HG02884 (cell line): ENCODE results near the gene JPH3.

ENCODE experiments used
- ATAC-seq: cut with Tn5 transposase; IDR thresholded peaks from one replicate; pipeline ENCODE4 v1.9.1; 2021; ENCODE audit warnings: mild to moderate bottlenecking, moderate library complexity; ENCODE audit not compliant: unreplicated experiment

JPH3 gene

DNA sequence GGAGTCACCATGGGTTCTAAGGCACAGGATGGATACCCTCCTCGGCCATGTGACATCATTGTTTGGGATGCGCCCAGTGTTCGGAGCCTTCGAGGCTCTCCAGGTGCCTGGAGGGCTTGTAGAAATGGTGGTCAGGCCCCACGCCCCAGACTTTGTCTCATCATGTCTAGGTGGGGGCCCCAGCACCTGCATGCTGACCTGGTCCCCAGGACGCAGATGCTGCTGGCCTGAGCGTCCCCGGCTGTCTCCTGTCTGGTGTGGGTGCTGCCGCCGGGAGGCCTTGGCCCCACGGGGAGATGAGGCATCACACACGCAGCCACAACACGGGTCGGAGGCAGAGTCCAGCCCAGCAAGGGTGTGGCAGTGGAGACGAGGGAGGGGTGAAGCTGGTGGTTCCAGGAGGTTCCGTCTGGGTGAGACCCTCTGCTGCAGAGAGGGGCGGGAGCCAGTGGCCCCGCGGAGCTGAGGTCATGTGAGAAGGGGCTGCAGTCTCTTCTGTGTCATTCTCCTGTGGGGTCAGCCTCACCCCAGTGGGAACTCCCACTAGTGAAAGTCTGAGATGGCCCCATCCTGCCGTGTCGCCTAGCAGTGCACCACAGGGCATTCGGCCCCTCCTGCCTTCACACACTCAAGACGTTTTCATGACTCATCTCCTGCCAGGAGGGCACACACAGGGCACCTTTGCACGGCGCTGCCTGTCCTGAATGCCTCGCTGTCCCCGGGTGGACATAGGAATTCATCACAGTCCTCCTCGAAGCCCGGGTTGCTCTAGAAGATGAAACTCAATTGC lies 46.6 kb downstream of the JPH3 start:
- ATAC-seq: no peak

DNA sequence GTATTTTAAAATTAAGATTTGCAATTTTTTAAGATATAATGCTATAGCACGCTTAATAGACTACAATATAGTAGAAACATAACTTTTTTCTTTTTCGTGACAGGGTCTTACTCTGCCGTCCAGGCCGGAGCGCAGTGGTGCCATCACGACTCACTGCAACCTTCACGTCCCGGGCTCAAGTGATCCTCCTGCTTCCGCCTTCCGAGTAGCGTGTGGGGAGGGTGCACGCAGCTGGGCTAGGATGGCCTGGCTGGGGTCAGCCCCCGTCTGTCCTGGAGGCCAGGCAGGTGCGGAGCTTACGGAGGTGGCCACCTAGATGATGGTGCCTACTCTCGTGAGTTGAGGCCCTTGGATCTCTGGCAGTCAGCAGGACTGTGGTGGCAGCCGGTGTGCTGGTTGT lies 50.1 kb downstream of the JPH3 start:
- ATAC-seq: no peak

DNA sequence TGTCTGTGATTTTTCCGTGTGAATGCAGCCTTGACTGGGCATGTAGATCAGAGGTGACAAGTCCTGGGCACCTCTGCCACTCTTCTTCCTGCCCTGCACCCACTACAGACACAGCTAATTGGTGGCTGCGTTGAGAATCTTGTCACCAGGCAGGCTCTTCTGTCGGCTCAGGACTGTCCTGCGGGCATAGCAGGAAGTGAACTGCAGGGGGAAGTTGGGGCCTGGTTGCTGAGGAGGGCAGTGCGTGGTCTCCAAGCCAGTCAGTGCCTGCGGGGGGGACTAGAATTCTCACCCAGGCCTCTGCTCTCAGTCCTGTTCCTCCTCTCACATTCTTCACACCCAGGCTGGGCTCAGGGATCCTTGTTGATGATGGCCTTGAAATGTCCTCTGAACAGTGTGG lies 50.5 kb downstream of the JPH3 start:
- ATAC-seq: no peak

DNA sequence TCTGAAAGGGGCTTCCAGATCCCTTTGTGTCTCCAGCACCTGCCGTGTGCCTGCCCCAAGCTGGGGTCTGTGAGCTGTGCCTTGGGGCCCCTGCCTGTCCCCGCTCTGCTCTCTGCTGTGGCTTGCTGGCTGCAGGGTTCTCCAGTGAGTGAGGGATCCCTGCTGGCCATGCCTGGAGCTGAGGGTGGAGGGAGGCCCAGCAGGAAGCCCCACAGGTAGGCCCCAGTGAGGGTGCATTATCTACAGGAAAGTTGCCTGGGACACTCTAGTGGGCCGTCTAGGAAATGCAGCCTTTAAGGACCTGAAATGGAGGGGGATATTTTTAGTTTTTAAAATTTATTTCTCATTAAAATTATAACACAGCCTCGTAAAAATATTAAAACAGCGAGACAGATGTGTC lies 50.9 kb downstream of the JPH3 start:
- ATAC-seq: no peak

DNA sequence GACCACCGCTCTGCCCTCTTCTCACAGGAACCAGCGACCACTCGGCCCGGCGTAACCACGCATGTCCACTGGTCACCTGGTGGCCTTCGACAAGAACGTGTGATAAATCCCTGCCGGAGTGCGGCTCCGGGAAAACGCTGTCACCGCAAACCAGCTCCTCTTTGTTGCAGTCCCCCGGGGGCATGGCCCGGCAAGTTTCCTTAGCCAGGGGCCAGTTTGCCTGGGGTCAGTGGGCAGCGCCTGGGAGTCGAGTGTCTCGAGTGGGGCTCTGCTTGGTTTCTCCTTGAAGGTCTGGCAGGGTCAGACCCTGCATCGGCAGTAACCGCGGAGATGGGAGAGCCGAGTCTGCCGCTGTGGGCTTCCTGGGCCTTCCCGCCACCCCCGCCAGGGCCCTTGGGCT lies 52.5 kb downstream of the JPH3 start:
- no peak for ATAC-seq

DNA sequence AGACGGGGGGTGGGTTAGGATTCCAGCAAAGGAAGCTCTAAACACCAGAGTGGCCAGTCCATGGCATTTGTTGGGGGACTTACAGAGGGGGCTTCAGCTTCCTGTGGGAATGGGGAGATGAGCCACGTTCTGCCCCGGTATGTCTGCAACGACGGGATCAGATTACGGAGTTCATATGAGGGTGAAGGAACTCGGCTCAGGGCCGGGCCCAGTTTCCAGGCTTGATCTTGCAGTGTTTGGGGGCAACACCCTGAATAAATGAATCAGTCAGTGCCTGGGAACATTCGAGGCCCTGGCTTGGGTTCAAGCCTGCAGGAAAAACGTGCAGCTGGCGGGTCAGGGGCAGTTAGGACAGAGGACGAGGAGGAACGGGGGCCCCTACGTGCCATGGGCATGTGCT lies 54.0 kb downstream of the JPH3 start:
- ATAC-seq: no peak

DNA sequence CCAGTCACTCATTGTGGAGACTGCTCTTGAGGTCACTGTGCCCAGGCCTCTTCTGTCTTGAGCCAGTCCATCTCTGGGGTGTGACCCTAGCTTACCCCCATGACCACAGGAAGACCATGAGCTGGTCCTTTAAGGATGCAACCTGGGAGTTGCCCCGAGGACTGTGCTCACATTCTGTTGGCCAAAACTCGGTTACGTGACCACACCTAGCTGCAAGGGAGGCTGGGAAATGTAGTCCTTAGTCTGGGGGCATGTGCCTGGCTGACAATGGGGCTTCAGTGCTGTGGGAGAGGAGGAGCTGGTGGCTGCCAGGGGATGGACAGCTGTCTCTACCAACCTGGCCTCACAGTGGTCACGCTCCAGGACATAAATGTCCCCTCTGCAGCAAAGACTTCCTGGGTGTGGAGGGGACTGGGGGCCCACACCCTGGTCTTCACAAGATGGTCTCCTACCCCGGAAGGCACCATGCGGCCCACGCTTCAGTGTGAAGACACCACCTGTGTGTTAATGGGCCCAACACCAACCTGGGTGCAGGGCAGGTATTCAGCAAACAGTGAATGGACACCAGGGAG lies 55.4 kb downstream of the JPH3 start:
- no peak for ATAC-seq

DNA sequence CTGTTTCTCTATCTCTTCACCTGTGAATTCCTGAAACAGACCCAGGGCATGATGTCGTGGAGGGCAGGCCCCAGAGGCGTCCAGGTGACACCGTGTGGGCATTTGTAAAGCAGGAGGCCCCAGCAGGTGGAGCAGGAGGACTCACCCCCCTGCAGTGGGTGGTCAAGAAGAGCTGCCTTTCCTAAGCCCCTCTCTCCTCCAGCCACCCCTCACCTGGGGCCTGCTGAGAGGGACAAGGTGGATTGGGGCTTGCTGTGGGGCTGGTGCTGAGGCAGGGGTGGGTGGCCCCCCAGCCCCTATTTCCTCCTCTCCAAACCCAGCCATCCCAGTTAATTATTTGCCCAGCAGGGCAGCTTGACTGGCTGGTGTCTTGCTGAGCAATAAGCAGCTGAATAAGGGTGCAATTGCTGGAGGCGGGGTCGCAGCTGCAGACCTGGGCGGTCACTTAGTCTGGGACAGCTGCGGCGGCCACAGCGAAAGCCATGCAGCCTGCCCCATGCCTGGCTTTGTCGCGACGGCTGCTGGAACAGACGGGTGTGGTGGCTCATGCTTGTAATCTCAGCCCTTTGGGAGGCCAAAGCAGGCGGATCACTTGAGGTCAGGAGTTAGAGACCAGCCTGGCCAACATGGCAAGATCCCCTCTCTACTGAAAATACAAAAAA lies 56.4 kb downstream of the JPH3 start:
- no peak for ATAC-seq

DNA sequence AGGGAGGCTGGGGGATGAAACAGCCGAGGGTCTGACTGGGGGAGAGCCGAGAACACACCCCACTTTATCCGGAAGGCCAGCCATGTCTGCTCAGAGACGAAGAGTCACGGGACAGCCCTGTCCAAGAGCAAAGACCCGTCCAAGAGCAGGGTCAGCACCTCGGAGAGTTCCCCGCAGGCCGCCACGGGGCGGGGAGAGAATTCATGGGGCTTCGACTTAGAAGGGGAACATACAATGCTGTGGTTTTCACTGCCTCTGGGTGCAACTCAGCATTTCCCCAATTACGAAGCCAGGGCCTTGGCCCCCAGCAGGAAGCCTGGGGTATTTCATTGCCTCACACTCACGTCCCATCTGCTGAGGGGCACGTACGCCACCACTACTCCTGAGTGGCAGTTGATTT lies 59.3 kb downstream of the JPH3 start:
- no peak for ATAC-seq

DNA sequence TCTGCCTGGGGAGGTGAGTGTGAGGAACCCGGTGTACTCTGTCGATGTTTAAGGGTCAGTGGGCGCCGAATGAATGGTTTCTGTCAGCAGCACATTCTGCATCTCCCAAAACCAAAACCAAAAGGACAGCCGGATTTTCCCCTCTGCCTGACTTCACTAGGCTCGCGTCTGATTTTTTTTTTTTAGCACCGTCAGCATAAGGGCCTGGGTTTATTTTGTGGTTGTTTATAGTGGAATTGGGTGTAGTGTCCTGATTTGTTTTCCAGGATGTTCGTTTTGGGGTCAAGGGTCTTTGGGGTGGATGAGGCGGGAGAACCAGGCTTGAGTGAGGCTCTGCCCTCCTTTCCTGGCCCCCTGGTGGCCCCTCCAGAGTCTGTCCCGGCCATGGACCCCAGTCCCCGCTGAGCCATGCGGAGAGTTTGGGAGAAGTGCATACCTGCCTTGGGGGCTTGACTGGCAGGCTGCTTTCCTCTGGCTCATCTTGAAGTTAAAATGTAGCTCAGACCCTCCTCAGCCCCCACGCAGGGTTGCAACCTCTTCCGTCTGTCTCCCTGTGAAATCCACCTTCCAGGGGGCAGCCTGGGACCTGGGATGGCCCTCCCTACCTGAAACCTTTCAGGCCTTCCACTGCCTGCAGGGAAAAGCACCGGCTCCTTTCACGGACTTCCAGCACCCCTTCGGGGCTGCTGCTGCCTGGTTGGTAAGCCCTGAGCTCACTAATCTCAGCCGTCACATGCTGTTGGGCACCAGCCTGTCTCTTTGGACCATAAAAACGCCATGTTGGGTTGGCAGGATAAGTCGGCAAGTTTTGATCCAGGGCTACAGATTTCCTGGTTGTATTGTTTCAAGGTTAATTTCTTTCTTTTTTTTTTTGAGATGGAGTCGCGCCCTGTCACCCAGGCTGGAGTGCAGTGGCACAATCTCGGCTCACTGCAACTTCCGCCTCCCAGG lies 60.2 kb downstream of the JPH3 start:
- ATAC-seq: no peak

DNA sequence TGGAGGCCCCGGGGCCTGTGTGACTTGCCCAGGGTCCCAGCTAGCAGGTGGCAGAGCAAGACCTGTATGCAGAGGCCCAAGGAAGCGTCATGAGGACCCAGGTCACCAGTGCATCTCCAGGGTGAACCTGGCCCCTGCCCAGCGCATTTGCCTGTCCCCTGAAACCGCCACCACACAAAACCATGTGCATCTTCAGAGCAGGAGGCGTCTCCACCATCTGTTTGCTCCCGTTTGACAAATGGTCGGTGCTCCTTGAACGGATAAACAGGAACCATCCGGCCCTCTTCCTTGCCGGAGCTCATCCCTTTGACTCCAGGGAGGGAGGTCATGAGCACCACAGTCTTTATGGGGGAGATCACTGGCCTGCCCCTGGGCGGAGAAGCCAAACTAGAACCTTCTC lies 62.5 kb downstream of the JPH3 start:
- ATAC-seq: no peak

DNA sequence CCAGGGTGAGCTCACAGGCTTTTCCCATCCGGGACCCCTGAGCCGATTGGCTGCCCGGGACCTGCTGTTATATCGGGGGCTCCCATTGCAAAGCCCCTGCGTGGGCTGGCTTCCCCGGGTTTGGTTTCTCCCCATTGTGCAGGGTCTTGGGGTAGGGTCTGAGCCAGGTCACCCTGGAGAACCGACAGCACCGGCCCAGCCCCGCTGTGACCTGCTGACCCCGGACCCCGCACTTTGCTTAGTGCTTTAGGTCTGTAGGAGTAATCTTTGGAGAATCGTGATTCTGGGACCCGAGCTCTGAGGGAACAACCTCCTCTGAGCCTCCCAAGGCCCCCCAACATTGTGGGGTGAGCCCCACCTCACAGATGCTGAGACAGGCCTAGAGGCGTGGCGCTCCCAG lies 62.9 kb downstream of the JPH3 start:
- ATAC-seq: no peak

DNA sequence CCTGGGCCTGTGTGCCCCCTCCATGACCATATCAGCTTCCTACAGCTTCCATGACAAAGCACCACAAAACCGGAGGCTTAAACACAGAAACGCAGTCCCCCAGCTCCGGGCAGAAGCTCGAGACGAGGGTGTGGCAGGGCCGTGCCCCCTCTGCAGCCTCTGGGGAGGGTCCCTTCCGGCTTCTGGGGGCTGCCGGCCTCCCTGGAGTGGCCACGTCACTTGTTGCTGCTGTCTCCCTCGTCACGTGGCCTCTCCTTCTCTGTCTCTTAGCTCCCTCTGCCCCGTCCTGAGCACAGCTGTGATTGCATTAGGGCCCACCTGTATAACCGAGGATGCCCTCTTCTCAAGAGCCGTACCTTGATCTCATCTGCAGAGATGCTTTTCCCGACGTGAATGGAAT lies 64.6 kb downstream of the JPH3 start:
- ATAC-seq: no peak

DNA sequence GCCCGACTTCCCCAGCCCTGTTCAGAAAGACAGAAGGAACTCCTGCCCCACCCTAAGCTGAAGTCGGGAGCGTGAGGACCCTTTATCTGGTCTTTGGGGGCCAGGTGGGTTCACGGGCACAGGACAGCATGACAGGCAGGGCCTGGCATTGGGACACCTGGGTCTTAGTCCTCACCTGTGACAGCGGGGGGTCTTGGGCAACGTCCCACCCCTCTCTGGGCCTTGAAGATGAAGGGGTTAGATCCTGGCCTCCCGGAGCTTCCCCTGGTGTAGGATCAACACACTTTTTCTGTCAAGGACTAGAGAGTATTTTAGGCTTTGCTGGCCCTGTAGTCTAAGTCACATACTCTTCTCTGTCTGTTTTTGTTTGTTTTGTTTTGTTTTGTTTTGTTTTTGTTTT lies 65.1 kb downstream of the JPH3 start:
- ATAC-seq: no peak

DNA sequence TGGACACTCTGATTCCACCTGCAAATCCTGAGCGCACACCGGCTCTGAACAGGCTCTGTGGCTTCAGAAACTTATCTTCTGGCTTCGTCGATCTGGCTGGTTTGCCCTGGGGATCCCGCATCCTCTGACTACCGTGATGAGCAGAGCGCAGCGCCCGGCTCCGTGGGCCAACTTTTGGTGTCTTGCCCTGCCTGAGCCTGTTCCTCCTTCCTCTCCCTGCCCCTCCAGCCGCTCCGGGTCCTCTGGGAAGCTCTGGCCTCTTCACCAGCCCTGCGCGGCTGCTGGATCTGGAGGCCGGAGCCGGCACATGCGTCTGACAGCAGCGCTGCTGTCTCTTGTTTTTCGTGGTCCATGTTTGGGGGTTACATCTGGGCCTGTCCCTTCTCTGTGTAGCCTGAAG lies 65.6 kb downstream of the JPH3 start:
- no peak for ATAC-seq

DNA sequence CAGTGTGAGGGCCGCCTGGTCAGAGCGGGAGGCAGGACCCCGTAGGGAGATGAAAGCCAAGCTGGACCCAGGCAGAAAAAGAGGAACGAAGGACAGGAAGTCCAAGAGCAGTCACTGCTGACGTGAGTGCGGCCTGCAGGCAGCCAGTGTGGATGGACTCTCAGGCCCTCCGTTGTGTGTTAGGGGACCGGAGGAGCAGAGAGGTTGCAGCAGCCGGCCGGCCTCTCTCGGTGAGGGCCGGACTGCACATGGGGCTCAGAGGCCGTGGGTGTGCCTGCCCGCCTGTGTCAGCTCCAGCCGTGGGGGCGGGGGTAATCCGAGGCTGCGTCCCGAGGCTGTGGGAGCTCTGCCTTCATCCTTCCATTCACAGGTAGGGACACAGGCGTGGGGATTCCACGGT lies 67.4 kb downstream of the JPH3 start:
- ATAC-seq: no peak

DNA sequence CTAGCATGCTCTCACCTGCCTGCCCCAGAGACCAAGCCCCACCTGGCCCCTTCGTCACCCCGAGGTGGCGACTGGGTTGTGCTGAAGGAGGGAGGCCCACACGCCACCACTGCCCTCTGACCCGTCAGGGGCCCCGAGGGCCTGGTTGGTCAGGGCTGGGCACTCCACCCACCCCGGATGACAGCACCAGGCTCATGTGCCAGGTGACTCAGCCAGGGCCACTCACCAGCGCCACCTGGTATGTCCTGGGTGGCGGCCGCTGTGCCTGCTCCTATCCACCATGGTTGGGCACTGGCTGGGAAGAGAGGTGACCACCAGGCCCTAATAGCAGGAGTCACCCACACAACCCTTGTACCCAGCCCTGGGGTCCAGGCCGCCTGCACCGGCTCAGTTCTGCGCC lies 68.9 kb downstream of the JPH3 start:
- no peak for ATAC-seq

DNA sequence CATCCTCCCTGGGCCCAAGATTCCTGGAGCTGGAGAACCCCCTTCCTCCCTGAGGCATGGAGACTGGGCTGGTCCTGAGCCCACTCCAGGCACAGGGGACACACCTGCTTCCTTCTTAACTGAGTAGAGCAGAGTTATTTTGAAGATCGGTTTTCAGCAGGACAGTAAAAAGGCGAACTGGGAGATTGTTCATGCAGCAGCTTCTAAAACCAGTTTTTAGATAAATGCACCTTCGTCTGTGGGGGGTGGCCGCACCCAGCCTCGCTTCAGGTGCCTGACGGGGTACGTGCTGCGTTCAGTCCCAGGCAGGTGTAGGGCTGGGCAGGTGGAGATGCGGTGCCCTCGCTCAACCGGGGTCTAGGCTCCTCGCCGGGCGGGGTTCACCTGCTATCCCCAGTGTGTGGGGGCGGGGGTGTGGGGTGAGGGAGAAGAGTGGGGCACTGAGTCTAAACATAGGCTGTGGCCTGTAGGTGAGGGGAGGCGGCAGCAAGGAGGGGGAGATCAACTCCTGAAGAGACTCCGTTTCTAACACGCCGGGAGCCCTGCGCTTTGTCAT lies 69.5 kb downstream of the JPH3 start:
- ATAC-seq: no peak

DNA sequence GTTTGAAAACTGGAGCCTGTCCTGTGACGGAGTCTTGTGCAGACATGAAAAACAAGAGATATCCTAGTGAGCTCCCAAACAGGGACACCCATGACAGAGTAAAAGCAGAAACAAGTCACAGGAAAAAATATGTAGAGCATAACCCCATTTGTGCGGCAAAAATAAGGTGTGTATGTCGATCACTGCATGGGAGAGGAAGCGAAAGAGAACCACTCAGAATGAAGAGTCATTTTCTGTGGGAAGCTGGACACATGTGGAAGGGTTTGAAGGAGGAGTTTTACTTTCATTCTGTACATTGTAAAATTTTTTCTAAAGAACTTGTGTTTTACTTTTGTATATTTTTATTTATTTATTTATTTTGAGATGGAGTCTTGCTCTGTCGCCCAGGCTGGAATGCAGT lies 72.1 kb downstream of the JPH3 start:
- ATAC-seq: no peak

DNA sequence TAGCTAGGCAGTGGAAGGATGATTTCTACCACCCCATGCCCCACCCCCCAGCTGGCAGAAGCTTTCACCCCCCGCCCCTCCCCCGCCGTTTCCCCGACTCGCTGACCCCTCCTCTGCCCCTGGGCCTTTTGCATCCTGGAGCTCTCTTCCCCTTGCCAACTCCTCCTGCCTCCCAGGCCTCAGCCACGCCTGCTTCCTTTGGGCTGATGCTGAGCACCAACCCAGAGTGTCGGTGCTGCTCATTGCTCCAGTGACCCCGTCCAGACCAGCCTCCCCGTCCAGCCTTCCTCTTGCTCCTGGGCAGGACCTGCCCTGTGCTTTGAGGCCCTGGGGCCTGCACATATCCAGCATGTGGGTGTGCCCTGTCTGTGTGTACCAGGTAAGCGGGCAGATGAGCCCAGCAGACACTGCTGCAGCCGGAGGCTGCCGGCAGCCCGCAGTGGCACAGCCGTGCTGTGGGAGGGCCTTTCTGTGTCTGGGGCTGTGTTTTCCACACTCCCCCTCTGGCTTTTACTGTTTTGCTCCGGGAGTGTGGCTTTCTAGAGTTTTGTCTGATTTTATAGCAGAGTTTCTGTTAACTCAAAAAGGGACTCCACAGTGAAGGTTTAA lies 72.9 kb downstream of the JPH3 start:
- ATAC-seq: no peak

DNA sequence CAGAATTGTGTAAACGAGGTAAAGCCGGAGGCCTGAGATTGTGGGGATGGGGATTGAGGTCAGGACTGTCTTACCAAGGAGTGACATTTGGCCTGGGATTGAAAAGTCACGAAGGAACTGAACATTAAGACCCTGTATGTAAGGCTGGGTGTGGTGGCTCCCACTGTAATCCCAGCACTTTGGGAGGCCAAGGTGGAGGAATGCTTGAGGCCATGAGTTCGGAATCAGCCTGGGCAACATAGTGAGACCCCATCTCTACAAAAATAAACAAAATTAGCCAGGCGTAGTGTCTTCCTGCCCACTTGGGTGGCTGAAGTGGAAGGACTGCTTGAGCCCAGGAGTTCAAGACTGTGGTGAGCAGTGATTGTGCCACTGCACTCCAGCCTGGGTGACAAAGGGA lies 75.5 kb downstream of the JPH3 start:
- ATAC-seq: no peak
